ENCODE measurements around the gene PLXNA4. TPM values are rescaled to one million over a fixed set of nuclear protein-coding genes. Genes with fewer than 3 reads are reported as not detected.

PLXNA4 gene
- polyA plus RNA-seq, 4 donors, result 10.5 to 15.5 (median 12.5) TPM

- DNase-seq (ENCODE audit: low read depth in 4 of 4, low spot score in 2 of 4), result no peak
These were observed 325.0 kb downstream of the PLXNA4 start for GRCh38 chr7:132251327-132251659.

- no peak for DNase-seq (ENCODE audit: low read depth in 4 of 4, low spot score in 2 of 4)
These were observed 325.6 kb downstream of the PLXNA4 start for GRCh38 chr7:132250480-132251326.

GRCh38 chr7:132249256-132249971 lies 326.9 kb downstream of the PLXNA4 start:
- DNase-seq (ENCODE audit: low read depth in 4 of 4, low spot score in 2 of 4), result no peak

- no peak for DNase-seq (ENCODE audit: low read depth in 4 of 4, low spot score in 2 of 4)
These were observed 327.4 kb downstream of the PLXNA4 start for GRCh38 chr7:132248841-132249240.

GRCh38 chr7:132247995-132248618 lies 328.2 kb downstream of the PLXNA4 start:
- no peak for DNase-seq (ENCODE audit: low read depth in 4 of 4, low spot score in 2 of 4)

GRCh38 chr7:132246591-132246990 lies 329.7 kb downstream of the PLXNA4 start:
- DNase-seq (ENCODE audit: low read depth in 4 of 4, low spot score in 2 of 4), result no peak

- no peak for DNase-seq (ENCODE audit: low read depth in 4 of 4, low spot score in 2 of 4)
These were observed 330.7 kb downstream of the PLXNA4 start for GRCh38 chr7:132245539-132245938.

GRCh38 chr7:132244903-132245480 lies 331.3 kb downstream of the PLXNA4 start:
- DNase-seq (ENCODE audit: low read depth in 4 of 4, low spot score in 2 of 4), result no peak

- DNase-seq (ENCODE audit: low read depth in 4 of 4, low spot score in 2 of 4), result no peak
These were observed 332.8 kb downstream of the PLXNA4 start for GRCh38 chr7:132243463-132243862.

GRCh38 chr7:132243051-132243450 lies 333.2 kb downstream of the PLXNA4 start:
- no peak for DNase-seq (ENCODE audit: low read depth in 4 of 4, low spot score in 2 of 4)

- no peak for DNase-seq (ENCODE audit: low read depth in 4 of 4, low spot score in 2 of 4)
These were observed 334.0 kb downstream of the PLXNA4 start for GRCh38 chr7:132242192-132242812.

- DNase-seq (ENCODE audit: low read depth in 4 of 4, low spot score in 2 of 4), result no peak
These were observed 335.3 kb downstream of the PLXNA4 start for GRCh38 chr7:132240821-132241422.

- DNase-seq (ENCODE audit: low read depth in 4 of 4, low spot score in 2 of 4), result no peak
These were observed 336.0 kb downstream of the PLXNA4 start for GRCh38 chr7:132240262-132240661.

- no peak for DNase-seq (ENCODE audit: low read depth in 4 of 4, low spot score in 2 of 4)
These were observed 336.8 kb downstream of the PLXNA4 start for GRCh38 chr7:132239422-132239994.

- DNase-seq (ENCODE audit: low read depth in 4 of 4, low spot score in 2 of 4), result no peak
These were observed 341.6 kb downstream of the PLXNA4 start for GRCh38 chr7:132234711-132235110.

GRCh38 chr7:132232406-132232805 lies 343.9 kb downstream of the PLXNA4 start:
- DNase-seq (ENCODE audit: low read depth in 4 of 4, low spot score in 2 of 4), result no peak

- no peak for DNase-seq (ENCODE audit: low read depth in 4 of 4, low spot score in 2 of 4)
These were observed 345.8 kb downstream of the PLXNA4 start for GRCh38 chr7:132230462-132230861.

- DNase-seq (ENCODE audit: low read depth in 4 of 4, low spot score in 2 of 4), result no peak
These were observed 348.0 kb downstream of the PLXNA4 start for GRCh38 chr7:132228240-132228639.

- DNase-seq (ENCODE audit: low read depth in 4 of 4, low spot score in 2 of 4), result no peak
These were observed 349.3 kb downstream of the PLXNA4 start for GRCh38 chr7:132226957-132227290.
